Transverse colon (tissue), 4 donors: ENCODE results near the gene PACSIN1.

Experiments used
- CTCF ChIP-seq, 5 experiments: fragments of 200-600 bp in 3 of 5; fragments of 450-650 bp in 2 of 5; sonication (generic) in 3 of 5; IDR thresholded peaks; 1 replicate in 2 of 5; 2 replicates in 3 of 5; pipeline ENCODE4 v1.5.1; 2016 to 2017; ENCODE audit warnings: antibody characterized with exemption in 5 of 5, inconsistent platforms in 3 of 5, mild to moderate bottlenecking in 2 of 5, moderate library complexity in 1 of 5
- EP300 ChIP-seq: sonication (generic); formaldehyde crosslinking; IDR thresholded peaks from one replicate; pipeline ENCODE4 v1.6.1; 2017; ENCODE audit warnings: antibody characterized with exemption, low read depth
- POLR2A ChIP-seq: fragments of 450-650 bp; IDR thresholded peaks from one replicate; pipeline ENCODE4 v1.6.1; 2016; ENCODE audit warnings: antibody characterized with exemption, mild to moderate bottlenecking, moderate library complexity
- POLR2AphosphoS5 ChIP-seq, 3 donors: sonication (generic); formaldehyde crosslinking; IDR thresholded peaks; one replicate each; pipeline ENCODE4 v1.6.1; 2016; ENCODE audit warnings: antibody characterized with exemption in 3 of 3

- TF ChIP-seq CTCF (IDR thresholded peaks at IDR 0.05) (peak in 3 of 5 experiments; percentile 7 to 32 (median 27)), POLR2AphosphoS5 (IDR thresholded peaks at IDR 0.05) (peak in 2 of 3 donors; percentile 32 to 37), POLR2A (peak; percentile 49), EP300 (no peak)
Observed at GRCh38 chr6:34556031-34556471, 90.2 kb downstream of the PACSIN1 start, which contains the start of gene SPDEF.
